Cerebellar nuclear complex (tissue), 1 donor: ENCODE measurements around the gene SIRT1.
"Not testable (repeated sequence)": the region's sequence is repeated elsewhere in the genome, so short reads cannot be mapped to it uniquely, and the experiment has no call there.

Source experiments
- DNase-seq, 2 experiments: peaks; one replicate each; lab custom pipeline; 2025; lab: John Stamatoyannopoulos, UW

Gene SIRT1

DNA sequence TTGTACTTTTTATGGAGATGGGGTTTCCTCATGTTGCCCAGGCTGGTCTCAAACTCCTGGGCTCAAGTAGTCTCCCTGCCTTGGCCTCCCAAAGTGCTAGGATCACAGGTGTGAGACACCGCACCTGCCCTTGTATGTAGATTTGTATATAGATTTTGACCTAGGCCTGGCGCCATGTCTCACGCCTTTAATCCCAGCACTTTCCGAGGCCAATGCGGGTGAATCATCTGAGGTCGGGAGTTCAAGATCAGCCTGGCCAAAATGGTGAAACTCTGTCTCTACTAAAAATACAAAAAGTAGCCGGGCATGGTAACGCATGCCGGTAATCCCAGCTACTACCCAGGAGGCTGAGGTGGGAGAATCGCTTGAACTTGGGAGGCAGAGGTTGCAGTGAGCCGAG is 7.0 kb upstream of the SIRT1 start:
- not testable (repeated sequence) for DNase-seq

DNA sequence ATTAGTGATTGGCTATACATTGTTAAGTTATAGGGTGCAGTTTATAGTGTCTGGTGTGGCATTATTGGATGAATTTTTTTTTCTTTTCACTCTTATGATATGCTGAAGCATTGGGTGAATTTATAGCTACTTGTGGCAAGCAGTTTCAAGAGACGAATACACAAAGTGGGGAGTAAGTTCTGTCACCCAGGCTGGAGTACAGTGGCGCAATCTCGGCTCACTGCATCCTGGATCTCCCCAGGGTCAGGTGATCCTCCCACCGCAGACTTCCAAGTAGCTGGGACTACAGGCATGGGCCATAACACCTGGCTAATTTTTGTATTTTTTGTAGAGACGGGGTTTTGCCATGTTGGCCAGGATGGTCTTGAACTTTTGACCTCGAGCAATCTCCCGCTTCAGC is 6.3 kb upstream of the SIRT1 start:
- no peak for DNase-seq

DNA sequence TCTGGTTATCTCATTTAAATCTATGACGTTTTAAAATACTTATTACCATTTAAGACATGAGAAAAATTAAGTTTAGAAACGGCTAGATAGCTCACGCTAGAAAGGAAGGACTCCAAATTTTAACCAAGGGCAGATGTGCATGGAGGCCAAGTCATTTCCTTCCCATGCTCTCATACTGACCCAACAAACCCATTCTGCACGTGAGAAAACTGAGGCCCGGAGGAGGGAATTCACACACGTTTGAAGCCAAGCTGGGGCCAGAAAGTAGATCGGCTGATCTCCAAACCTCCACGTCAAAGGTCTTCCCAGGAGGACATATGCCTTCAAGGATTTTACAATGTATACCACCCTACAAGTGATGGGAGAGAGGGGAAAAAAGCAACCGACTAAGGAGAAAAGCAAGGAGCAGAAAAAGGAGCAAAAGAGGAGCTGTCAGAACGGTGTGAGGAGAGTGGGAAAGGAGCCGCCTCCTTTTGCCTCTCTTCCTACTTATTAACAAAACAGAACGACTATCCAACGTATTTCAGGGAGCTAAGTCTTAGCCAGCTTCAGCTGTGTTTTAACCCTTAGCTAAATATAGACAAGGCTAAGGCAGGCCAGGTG is 645 bp upstream of the SIRT1 start:
- peak in 1 of 2 experiments; percentile 39 for DNase-seq

DNA sequence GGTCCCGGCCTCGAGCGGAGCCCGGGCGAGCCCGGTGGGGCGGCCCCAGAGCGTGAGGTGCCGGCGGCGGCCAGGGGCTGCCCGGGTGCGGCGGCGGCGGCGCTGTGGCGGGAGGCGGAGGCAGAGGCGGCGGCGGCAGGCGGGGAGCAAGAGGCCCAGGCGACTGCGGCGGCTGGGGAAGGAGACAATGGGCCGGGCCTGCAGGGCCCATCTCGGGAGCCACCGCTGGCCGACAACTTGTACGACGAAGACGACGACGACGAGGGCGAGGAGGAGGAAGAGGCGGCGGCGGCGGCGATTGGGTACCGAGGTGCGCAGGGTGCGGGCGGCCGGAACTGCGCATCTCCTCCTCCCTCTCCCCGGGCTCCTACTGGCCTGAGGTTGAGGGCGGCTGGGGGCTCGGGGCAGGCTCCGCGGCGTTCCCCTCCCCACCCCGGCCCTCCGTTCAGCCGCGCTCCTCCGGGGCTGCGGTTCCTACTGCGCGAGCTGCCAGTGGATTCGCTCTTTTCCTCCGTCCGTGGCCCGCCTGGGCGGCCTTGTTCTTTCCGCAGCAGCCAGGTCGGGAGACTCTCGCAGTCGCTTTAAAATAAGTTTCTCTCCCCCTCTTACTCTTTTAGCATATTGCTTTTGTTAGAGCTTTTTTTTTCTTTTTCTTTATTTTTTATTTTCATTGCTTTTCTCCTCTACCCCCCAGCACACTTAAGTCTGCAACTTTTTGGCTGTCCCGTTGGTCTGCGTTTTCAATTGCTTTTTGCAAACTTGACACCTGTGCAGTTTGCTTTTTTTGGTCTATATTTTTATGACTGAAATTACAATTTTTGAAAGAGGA is 600 bp downstream of the SIRT1 start:
- peak in 1 of 2 experiments; percentile 2 for DNase-seq

DNA sequence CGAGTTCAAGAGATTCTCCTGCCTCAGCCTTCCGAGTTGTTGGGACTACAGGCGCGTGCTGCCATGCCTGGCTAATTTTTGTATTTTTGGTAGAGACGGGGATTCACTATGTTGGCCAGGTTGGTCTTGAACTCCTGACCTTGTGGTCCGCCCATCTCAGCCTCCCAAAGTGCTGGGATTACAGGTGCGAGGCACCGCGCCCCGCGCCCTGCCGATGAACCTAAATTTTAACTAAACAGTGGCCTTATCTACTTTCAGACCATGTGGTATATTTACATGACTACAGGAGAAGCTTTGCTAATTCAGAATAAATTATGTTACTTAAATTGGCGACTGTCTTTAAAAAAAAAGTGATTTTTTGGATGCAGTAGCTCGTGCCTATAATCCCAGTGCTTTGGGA is 9.2 kb downstream of the SIRT1 start:
- DNase-seq: no peak

DNA sequence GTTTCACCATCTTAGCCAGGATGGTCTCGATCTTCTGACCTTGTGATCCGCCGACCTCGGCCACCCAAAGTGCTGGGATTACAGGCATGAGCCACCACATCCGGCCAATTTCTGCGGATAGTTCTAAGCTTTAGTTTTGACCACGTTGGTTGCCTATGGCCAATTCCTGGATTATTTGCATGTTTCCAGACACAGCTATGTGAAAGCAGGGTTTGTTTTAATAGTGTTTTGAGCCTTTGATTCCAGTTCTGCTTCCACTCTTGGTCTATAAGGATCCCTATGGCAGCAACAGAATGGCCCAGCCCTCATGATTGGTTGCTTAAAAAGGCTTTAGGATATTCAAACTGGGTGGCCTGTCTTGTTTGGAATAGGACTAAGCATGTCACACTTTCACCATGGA is 19.1 kb downstream of the SIRT1 start:
- no peak for DNase-seq

DNA sequence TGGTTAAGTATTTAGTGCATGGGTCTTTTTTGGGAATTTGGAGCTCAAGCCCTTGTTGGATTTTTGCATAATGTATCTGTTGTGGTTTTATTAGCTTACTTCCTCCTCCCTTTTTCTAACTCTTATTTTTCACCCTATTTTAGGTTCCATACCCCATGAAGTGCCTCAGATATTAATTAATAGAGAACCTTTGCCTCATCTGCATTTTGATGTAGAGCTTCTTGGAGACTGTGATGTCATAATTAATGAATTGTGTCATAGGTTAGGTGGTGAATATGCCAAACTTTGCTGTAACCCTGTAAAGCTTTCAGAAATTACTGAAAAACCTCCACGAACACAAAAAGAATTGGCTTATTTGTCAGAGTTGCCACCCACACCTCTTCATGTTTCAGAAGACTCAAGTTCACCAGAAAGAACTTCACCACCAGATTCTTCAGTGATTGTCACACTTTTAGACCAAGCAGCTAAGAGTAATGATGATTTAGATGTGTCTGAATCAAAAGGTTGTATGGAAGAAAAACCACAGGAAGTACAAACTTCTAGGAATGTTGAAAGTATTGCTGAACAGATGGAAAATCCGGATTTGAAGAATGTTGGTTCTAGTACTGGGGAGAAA is 28.0 kb downstream of the SIRT1 start:
- DNase-seq: no peak

DNA sequence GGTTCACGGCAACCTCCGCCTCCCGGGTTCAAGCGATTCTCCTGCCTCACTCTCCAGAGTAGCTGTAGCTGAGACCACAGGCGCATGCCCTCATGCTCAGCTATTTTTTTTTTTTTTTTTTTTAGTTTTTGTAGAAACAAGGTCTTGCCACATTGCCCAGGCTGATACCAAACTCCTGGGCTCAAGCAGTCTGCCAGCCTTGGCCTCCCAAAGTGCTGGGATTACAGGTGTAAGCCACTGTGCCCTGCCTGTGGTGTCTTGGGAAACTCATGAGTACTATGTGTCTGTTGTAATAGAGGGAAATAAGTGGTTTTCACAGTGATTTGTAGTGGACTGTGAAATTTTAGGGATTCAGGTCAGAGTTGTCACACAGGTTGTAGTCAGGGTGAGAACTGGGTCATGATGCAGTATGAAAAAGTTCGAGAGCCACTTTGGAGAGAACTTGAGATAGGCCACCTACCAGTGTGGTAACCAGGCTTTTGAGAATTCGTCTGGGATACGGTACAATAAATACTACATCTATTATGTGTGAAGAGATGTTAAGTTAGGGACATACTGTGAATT is 30.4 kb downstream of the SIRT1 start:
- no peak for DNase-seq

DNA sequence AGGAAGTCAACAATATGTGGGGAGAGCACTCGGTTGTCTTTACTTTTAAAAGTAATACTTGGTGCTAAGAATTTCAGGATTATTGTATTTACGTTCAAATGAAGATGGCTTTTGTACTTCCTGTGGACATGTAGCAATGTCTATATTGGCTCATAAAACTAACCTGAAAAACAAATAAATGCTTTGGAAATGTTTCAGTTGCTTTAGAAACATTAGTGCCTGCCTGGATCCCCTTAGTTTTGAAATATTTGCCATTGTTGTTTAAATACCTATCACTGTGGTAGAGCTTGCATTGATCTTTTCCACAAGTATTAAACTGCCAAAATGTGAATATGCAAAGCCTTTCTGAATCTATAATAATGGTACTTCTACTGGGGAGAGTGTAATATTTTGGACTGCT is 32.7 kb downstream of the SIRT1 start:
- no peak for DNase-seq

DNA sequence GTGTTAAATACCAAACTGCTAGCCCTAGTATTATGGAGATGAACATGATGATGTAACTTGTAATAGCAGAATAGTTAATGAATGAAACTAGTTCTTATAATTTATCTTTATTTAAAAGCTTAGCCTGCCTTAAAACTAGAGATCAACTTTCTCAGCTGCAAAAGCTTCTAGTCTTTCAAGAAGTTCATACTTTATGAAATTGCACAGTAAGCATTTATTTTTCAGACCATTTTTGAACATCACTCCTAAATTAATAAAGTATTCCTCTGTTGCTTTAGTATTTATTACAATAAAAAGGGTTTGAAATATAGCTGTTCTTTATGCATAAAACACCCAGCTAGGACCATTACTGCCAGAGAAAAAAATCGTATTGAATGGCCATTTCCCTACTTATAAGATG is 33.2 kb downstream of the SIRT1 start:
- no peak for DNase-seq

DNA sequence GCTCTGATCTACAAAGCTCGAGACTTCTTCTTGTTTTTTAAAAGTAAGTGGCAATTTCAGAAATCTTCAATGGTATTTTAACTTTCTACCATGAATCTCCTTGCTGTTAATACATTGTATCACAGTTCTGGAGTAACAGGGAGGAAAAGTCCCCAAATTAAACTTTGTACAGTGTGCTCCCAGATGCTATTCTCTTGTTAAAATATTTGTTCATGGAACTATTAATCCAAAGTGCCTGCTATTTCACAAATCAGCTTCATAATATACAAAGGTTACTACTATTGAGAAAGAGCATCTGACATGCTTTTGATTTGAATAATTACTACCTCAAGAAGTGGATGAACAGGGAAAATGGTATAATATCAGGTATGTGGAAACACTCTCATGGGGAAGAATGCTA is 36.6 kb downstream of the SIRT1 start:
- DNase-seq: no peak

DNA sequence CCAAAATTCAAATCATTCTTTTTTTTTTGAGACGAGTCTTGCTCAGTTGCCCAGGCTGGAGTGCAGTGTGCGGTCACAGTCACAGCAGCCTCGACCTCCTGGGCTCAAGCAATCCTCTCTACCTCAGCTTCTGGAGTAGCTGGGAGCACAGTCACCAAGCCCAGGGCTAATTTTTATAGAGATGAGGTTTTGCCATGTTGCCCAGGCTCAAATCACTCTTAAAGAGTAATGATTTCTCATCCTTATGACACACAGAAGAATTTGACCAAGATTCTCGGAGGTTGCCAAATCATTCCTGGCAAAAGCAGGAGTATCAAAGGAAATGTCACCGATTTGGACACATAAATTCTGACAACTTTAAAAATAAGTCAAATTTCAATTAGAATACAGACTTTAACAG is 39.1 kb downstream of the SIRT1 start:
- no peak for DNase-seq

DNA sequence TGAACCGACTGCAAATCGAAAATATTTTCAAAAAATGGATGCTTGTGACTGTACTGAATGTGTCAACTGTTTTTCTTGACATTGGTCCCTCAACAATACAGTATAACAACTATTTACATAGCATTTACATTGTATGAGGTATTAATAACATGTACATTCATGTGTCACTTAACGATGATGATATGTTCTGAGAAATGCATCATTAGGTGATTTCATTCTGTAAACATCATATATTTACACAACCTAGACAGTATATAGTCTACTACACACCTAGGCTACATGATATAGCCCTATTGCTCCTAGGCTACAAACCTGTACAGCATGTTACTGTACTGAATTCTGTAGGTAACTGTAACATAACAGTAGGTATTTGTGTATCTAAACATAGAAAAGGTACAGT is 39.7 kb downstream of the SIRT1 start:
- DNase-seq: no peak

DNA sequence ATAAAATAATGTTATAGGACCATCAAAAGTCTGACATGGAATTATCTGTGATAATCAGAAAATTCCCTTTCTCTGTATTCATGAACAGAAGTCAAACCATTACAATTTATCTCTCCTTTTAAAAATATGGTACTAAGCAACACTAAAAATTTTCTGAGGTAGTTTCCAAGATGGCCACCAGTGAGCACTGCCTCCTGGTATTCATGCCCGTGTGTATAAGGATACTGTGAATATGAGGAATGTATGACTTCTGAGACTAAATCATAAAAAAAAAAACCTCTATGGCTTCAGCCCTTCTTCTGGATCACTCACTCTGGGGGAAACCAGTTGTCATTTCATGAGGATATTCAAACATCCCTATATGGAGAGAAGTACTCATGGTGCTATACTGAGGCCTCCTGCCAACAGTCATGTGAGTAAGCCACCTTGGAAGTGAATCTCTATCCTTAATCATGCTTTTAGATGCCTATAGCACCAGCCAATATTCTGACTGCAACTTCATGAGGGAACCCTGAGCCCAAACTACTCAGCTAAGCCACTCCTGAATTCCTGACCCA is 41.1 kb downstream of the SIRT1 start:
- no peak for DNase-seq

DNA sequence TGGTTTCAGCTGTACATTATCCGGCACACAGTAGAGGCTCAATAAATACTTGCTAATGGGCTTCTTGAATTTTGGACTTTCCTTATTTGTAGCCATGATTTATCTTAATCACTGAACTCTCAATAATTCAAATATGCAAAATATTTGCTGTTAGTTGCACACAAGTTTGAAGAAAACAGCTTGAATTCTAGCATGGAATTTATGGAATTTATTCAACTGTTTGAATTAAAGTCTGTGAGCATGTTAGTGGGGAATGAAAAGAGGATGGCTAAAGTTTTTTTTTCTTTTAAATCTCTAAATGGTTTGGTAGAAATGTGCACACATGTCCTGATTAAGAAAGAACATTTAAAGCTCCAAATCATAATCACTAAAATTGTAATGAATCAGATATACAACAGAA is 42.5 kb downstream of the SIRT1 start:
- DNase-seq: no peak

DNA sequence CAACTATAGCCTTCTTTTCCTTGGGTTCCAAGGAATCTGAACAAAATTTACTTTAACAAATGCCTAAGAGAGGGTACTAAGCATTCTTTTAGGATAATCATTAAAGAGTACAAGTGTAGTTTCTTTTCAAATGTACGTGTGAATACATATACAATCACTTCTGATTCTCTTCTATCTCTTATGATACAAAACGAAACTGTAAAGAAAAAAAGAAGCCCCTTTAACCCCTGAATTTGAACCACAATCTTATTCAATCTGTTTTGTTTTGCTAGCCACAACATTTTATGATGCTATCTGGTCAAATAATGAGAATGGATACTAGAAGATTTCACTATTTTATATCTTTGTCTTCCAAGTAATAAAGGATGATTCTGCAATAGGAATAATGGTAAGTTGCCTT is 48.7 kb downstream of the SIRT1 start:
- no peak for DNase-seq

DNA sequence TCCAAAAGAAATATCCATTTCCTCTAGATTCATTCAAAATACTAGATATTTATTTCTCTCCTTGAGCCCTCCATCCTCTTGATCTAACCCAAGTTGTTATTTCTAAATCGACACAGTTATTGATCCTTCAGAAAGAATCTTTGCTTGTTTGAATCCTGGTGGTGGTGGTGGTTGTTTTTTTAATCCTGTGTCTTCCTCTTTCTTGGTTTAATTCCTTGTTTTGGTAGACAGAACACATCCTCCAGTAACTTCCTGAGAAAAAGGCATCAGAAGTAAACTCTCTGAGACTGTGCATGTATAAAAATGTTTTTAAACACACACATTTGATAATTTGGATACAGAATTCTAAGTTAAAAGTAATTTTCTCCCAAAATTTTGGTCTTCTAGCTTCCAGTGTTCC is 49.9 kb downstream of the SIRT1 start:
- no peak for DNase-seq

DNA sequence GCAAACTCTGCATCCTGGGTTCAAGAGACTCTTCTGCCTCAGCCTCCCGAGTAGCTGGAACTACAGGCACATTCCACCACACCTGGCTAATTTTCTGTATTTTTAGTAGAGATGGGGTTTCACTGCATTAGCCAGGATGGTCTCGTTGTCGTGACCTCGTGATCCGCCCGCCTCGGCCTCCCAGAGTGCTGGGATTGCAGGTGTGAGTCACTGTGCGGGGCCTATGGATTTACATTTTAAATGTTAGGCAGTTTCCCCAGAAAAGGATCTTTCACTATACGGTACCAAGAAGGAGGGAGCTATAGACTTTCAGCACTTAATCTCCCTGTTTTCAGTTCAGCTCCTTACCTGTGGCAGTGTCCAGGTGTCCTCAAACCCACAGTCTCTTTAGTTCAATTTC is 50.8 kb downstream of the SIRT1 start:
- DNase-seq: no peak

DNA sequence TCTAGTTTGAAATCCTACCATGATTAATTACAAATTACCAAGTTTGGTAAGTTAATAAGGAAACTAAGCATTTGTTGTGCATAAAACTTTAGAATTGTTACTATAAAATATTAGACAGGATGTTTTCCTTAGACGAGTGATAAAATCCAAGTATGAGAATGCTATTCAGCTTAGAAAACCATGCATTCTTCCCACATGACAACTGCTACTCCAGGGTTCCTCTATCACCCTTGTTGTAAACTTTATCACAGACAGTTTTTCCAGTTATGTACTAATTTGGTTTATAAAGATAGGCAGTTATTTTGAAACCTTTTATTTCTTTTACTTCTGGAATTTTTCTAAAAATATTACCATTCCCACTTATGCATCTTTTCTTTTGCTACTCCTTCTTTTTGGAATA is 52.0 kb downstream of the SIRT1 start:
- no peak for DNase-seq

DNA sequence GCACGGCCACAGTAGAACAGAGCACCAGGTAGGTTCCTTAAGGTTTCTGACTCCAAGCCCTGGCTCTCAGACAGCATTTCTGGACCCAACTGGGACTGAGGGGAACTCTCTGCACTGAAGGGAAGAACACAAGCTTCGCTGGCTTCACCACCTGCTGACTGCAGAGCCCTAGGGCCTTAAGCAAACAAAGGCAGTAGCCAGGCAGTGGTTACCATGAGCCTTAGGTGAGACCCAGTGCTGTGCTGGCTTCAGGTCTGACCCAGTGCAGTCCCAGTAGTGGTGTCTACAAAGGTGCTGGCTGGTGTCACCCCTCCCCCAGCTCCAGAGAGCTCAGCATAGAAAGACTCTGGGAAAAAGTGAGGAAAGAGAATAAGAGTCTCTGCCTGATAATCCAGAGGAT is 59.5 kb downstream of the SIRT1 start:
- no peak for DNase-seq

DNA sequence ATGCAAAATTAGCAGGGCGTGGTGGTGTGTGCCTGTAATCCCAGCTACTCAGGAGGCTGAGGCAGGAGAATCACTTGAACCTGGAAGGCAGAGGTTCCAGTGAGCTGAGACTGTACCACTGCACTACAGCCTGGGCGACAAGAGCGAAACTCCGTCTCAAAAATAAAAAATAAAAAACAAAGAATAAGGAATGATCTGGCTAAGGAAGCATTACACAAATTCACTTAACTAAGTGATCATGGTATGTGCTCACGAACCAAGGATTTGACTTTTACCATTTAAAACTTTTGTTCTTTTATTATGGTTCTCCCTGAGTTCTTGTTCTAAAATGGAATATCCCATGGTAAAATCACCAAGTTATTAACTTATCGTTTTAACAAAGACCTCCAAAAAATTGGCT is 71.2 kb downstream of the SIRT1 start:
- DNase-seq: no peak

DNA sequence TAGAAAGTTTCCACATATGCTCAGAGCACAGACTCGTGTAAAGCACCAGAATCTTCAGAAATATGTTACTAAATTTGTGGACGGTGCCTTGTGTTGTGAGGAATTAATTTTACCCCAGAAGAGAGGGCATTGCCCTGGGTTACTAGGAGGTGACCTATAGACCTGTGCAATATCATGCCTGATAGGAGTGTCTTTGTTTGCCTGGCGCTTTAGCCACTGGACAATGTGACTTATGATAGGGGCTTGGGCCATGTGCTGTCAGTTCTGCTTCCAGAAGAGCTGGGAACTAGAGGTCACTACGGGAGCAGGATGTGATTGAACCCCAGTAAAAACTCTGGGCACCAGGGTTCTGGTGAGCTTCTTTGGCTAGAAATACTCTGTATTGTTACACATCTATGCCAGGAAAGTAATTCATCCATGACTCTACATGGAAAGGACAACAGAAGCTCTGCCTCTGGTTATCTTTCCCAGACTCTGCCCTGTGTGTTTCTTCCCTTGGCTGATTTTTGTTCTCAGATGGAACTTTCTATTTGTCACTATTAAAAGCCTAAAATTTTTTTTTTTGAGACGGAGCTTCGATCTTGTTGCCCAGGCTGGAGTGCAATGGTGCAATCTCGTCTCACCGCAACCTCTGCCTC is 75.5 kb downstream of the SIRT1 start:
- no peak for DNase-seq
